HT1080 (cell line): ENCODE results near the gene APH1A. TPM values are rescaled to one million over a fixed set of nuclear protein-coding genes. Genes with fewer than 3 reads are reported as not detected.
"Not testable (repeated sequence)": the region's sequence is repeated elsewhere in the genome, so short reads cannot be mapped to it uniquely, and the experiment has no call there.

Experiments used
- DNase-seq: peaks from one replicate; pipeline ENCODE4 v3.0.0-alpha.2; 2015; ENCODE audit warnings: low read depth
- total RNA-seq: library from RNA; depleted of rRNA; stranded (reverse); fragments of >200 nt; shearing (Covaris generic); gene quantifications from 2 replicates; pipeline ENCODE4 v1.2.3, GENCODE V29; 2014

Gene APH1A
- total RNA-seq, 1 experiment from 2014 or later: 160 TPM

- no peak for DNase-seq
Observed at GRCh38 chr1:150269451-150269850, 635 bp upstream of the APH1A start.

- DNase-seq: no peak
Observed at GRCh38 chr1:150268340-150268704, 494 bp downstream of the APH1A start.

GRCh38 chr1:150267896-150268295 lies 920 bp downstream of the APH1A start:
- no peak for DNase-seq

GRCh38 chr1:150263549-150263948 lies 5.3 kb downstream of the APH1A start:
- DNase-seq: no peak

GRCh38 chr1:150262388-150263320 lies 6.2 kb downstream of the APH1A start:
- no peak for DNase-seq

GRCh38 chr1:150261367-150261766 lies 7.4 kb downstream of the APH1A start:
- DNase-seq: no peak

- DNase-seq: peak; percentile 39
Observed at GRCh38 chr1:150259758-150260669, 8.8 kb downstream of the APH1A start.

GRCh38 chr1:150259217-150259616 lies 9.6 kb downstream of the APH1A start:
- DNase-seq: no peak

GRCh38 chr1:150257624-150258585 lies 10.9 kb downstream of the APH1A start, which contains the start of gene CA14:
TSS of gene CA14 (plus strand) at chr1:150257774. CDS start at chr1:150258129, 355 bp downstream.
- DNase-seq: no peak

- no peak for DNase-seq
Observed at GRCh38 chr1:150256554-150257341, 12.1 kb downstream of the APH1A start.

- DNase-seq: no peak
Observed at GRCh38 chr1:150256198-150256553, 12.6 kb downstream of the APH1A start.

- DNase-seq: no peak
Observed at GRCh38 chr1:150249936-150250335, 18.9 kb downstream of the APH1A start.

GRCh38 chr1:150243003-150243402 lies 25.8 kb downstream of the APH1A start:
- DNase-seq: no peak

- DNase-seq: no peak
Observed at GRCh38 chr1:150237746-150238145, 31.1 kb downstream of the APH1A start.

- DNase-seq: not testable (repeated sequence)
Observed at GRCh38 chr1:150237176-150237575, 31.6 kb downstream of the APH1A start.

GRCh38 chr1:150236614-150237100 lies 32.2 kb downstream of the APH1A start:
- DNase-seq: no peak

GRCh38 chr1:150235852-150236613 lies 32.8 kb downstream of the APH1A start, which contains the start of gene ANP32E:
TSS of gene ANP32E (minus strand) at chr1:150236112. CDS start at chr1:150235786, 326 bp downstream.
- peak; percentile 99 for DNase-seq

- no peak for DNase-seq
Observed at GRCh38 chr1:150235294-150235851, 33.4 kb downstream of the APH1A start.
